ENCODE measurements around the gene MTCL1. TPM values are rescaled to one million over a fixed set of nuclear protein-coding genes. Genes with fewer than 3 reads are reported as not detected.
A peak's percentile ranks its signal among the peaks of the same experiment; 100 is the strongest.

MTCL1 gene
- total and polyA plus RNA-seq, 10 donors, result 1.6 to 7.5 (median 3.9) TPM

- Histone ChIP-seq H3K9me3 (no peaks in the 10 kb centered on the region), H3K36me3 (no peaks in the 10 kb centered on the region), H3K4me1 (peaks cover 0 to 15% (median 8%) of the 10 kb centered on the region in 6 donors), H3K27ac (peak overlapping the region in 1 of 8 donors; percentile 14), H3K4me3 (no peak overlapping the region), H3K27me3 (replicated peaks in 1 of 7) (peaks cover 0 to 21% (median 0%) of the 10 kb centered on the region in 7 donors)
- TF ChIP-seq POLR2A (IDR thresholded peaks at IDR 0.05) (no peak), POLR2AphosphoS5 (IDR thresholded peaks at IDR 0.05) (no peak), CTCF (IDR thresholded peaks at IDR 0.05 in 8 of 11, conservative IDR thresholded peaks at IDR 0.05 in 3 of 11) (no peak)
- WGBS, 5 donors, result 59 to 76% (median 67%) methylated on average over 3 of the region's 3 CpGs
- intact Hi-C loops (cut with DNase I; ENCODE audit: low total_unique reads), result loop anchor here (2.0 kb wide), 1 partner anchor 293 kb away; no protein-coding TSS in a partner anchor
- no peak for DNase-seq
Measured at GRCh38 chr18:8695932-8696517, 9.3 kb upstream of the MTCL1 start.

- TF ChIP-seq POLR2A (IDR thresholded peaks at IDR 0.05) (no peak), CTCF (IDR thresholded peaks at IDR 0.05 in 8 of 11, conservative IDR thresholded peaks at IDR 0.05 in 3 of 11) (peak; percentile 76 to 95 (median 88)), POLR2AphosphoS5 (IDR thresholded peaks at IDR 0.05) (no peak)
- H3K4me1 ChIP-seq, result peaks cover 0 to 15% (median 8%) of the 10 kb centered on the region in 6 donors
- no peak overlapping the region for H3K4me3 ChIP-seq
- DNase-seq, result peak; percentile 91
- intact Hi-C loops (cut with DNase I; ENCODE audit: low total_unique reads), result loop anchor here (2.0 kb wide), 1 partner anchor 292 kb away; no protein-coding TSS in a partner anchor
- H3K9me3 ChIP-seq, result no peaks in the 10 kb centered on the region
- H3K36me3 ChIP-seq, result no peaks in the 10 kb centered on the region
- no peak overlapping the region for H3K27ac ChIP-seq
- peaks cover 0 to 26% (median 0%) of the 10 kb centered on the region in 7 donors for H3K27me3 ChIP-seq (replicated peaks in 1 of 7)
- 0 to 1% (median 1%) methylated on average over 5 of the region's 5 CpGs for WGBS, 5 donors
Measured at GRCh38 chr18:8696749-8697211, 8.6 kb upstream of the MTCL1 start.

- Histone ChIP-seq H3K4me1 (peaks cover 0 to 25% (median 16%) of the 10 kb centered on the region in 6 donors), H3K4me3 (no peak overlapping the region), H3K9me3 (no peaks in the 10 kb centered on the region), H3K27me3 (replicated peaks in 1 of 7) (peaks cover 0 to 49% (median 14%) of the 10 kb centered on the region in 7 donors), H3K27ac (no peak overlapping the region), H3K36me3 (no peaks in the 10 kb centered on the region)
- DNase-seq, result no peak
- no peak for TF ChIP-seq CTCF (IDR thresholded peaks at IDR 0.05 in 8 of 11, conservative IDR thresholded peaks at IDR 0.05 in 3 of 11)
- no peak for TF ChIP-seq POLR2AphosphoS5 (IDR thresholded peaks at IDR 0.05)
- no peak for TF ChIP-seq POLR2A (IDR thresholded peaks at IDR 0.05)
- intact Hi-C loops (cut with DNase I; ENCODE audit: low total_unique reads), result no loop called here
- WGBS, 5 donors, result 87 to 93% (median 90%) methylated on average over 7 of the region's 7 CpGs
Measured at GRCh38 chr18:8699126-8699525, 6.2 kb upstream of the MTCL1 start.

GRCh38 chr18:8699948-8700347 lies 5.4 kb upstream of the MTCL1 start:
- intact Hi-C loops (cut with DNase I; ENCODE audit: low total_unique reads), result no loop called here
- Histone ChIP-seq H3K36me3 (no peaks in the 10 kb centered on the region), H3K4me1 (peaks cover 0 to 33% (median 24%) of the 10 kb centered on the region in 6 donors), H3K9me3 (no peaks in the 10 kb centered on the region), H3K27me3 (replicated peaks in 1 of 7) (peaks cover 0 to 57% (median 15%) of the 10 kb centered on the region in 7 donors), H3K4me3 (no peak overlapping the region), H3K27ac (no peak overlapping the region)
- 69 to 79% (median 75%) methylated on average over 2 of the region's 2 CpGs for WGBS, 5 donors
- DNase-seq, result no peak
- TF ChIP-seq POLR2A (IDR thresholded peaks at IDR 0.05) (no peak), POLR2AphosphoS5 (IDR thresholded peaks at IDR 0.05) (no peak), CTCF (IDR thresholded peaks at IDR 0.05 in 8 of 11, conservative IDR thresholded peaks at IDR 0.05 in 3 of 11) (no peak)
